ENCODE data around the gene VAMP1. TPM values are rescaled to one million over a fixed set of nuclear protein-coding genes. Genes with fewer than 3 reads are reported as not detected.

VAMP1 gene
- total and polyA plus RNA-seq, 10 of the 15 experiments (the other 5 are each of a cell fraction or from before 2014, with no cell fraction given): 4.8 to 123 (median 27.5) TPM

DNA sequence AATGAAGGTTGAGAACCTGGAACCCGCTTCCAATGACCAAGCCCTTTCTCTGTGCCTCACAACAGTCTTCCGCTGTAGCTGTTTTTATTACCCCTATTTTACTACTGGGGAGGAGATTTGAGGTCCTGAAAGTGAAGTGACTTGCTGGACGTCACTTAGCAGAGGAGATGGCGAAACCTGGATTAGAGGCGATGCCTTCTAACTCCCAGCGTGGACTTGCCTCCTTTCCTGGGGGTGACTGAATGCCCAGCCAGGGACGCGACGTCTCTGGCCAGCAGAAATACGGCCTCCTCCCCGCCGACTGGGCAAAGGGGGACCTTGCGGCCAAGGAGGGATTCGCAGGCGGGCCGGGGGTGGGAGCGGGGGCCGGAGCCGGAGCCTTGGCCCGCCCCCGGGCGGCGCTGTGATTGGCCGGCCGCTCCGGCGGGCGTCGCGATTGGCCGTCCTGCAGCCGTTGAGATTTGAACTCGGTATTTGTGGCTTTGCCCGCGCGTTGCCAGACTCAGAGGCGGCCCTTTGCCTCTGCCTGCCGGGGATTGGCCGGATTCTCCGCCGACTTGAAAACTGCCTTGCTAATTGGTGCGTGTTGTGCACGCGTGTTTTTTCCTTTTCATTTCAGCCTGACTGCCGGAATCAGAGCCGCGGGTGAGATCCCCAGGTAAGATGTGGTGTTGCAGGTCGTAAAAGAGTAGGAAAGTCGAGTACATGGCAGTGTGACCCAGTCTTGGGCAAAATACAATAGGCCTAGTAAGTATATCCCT is 23.2 kb upstream of the VAMP1 start, which contains the start of gene NCAPD2 (continued):
- TF ChIP-seq, protein P1, sequence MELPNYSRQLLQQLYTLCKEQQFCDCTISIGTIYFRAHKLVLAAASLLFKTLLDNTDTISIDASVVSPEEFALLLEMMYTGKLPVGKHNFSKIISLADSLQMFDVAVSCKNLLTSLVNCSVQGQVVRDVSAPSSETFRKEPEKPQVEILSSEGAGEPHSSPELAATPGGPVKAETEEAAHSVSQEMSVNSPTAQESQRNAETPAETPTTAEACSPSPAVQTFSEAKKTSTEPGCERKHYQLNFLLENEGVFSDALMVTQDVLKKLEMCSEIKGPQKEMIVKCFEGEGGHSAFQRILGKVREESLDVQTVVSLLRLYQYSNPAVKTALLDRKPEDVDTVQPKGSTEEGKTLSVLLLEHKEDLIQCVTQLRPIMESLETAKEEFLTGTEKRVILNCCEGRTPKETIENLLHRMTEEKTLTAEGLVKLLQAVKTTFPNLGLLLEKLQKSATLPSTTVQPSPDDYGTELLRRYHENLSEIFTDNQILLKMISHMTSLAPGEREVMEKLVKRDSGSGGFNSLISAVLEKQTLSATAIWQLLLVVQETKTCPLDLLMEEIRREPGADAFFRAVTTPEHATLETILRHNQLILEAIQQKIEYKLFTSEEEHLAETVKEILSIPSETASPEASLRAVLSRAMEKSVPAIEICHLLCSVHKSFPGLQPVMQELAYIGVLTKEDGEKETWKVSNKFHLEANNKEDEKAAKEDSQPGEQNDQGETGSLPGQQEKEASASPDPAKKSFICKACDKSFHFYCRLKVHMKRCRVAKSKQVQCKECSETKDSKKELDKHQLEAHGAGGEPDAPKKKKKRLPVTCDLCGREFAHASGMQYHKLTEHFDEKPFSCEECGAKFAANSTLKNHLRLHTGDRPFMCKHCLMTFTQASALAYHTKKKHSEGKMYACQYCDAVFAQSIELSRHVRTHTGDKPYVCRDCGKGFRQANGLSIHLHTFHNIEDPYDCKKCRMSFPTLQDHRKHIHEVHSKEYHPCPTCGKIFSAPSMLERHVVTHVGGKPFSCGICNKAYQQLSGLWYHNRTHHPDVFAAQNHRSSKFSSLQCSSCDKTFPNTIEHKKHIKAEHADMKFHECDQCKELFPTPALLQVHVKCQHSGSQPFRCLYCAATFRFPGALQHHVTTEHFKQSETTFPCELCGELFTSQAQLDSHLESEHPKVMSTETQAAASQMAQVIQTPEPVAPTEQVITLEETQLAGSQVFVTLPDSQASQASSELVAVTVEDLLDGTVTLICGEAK (IDR thresholded peaks at IDR 0.05; ENCODE audit: borderline replicate concordance): 0 out of 2 replicates have a peak, but pooled peaks have one; percentile 7
- TF ChIP-seq MLLT1 (IDR thresholded peaks at IDR 0.05) (peak; percentile 53), RCOR1 (conservative IDR thresholded peaks at IDR 0.05; ENCODE audit: low read depth, low read length) (no peak), HDGF (IDR thresholded peaks at IDR 0.05) (no peak), ZNF207 (IDR thresholded peaks at IDR 0.05; ENCODE audit: borderline replicate concordance) (peak; percentile 63), CBX3 (IDR thresholded peaks at IDR 0.05; ENCODE audit: borderline replicate concordance, low read depth) (no peak), NBN (IDR thresholded peaks at IDR 0.05) (peak; percentile 37; the same call in 1 of the 2 replicates), NFYA (IDR thresholded peaks at IDR 0.05; ENCODE audit: borderline replicate concordance, low read depth, low read length) (0 out of 2 replicates have a peak, but pooled peaks have one; percentile 34), CBFB (IDR thresholded peaks at IDR 0.05; ENCODE audit: low read depth) (peak; percentile 61; the same call in 1 of the 2 replicates), NR2C1 (IDR thresholded peaks at IDR 0.05) (no peak), FOXK2 (IDR thresholded peaks at IDR 0.05) (no peak), WRNIP1 (IDR thresholded peaks at IDR 0.05; ENCODE audit: borderline replicate concordance, low read depth, low read length) (peak; percentile 50; the same call in 1 of the 2 replicates), HDAC2 (IDR thresholded peaks at IDR 0.05) (0 out of 2 replicates have a peak, but pooled peaks have one; percentile 19), NFYB (IDR thresholded peaks at IDR 0.05; ENCODE audit: insufficient read depth, low read depth, low read length) (peak; percentile 94)
- TF ChIP-seq, protein P2, sequence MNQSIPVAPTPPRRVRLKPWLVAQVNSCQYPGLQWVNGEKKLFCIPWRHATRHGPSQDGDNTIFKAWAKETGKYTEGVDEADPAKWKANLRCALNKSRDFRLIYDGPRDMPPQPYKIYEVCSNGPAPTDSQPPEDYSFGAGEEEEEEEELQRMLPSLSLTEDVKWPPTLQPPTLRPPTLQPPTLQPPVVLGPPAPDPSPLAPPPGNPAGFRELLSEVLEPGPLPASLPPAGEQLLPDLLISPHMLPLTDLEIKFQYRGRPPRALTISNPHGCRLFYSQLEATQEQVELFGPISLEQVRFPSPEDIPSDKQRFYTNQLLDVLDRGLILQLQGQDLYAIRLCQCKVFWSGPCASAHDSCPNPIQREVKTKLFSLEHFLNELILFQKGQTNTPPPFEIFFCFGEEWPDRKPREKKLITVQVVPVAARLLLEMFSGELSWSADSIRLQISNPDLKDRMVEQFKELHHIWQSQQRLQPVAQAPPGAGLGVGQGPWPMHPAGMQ (IDR thresholded peaks at IDR 0.05; ENCODE audit: borderline replicate concordance): no peak
- TF ChIP-seq, protein P3, sequence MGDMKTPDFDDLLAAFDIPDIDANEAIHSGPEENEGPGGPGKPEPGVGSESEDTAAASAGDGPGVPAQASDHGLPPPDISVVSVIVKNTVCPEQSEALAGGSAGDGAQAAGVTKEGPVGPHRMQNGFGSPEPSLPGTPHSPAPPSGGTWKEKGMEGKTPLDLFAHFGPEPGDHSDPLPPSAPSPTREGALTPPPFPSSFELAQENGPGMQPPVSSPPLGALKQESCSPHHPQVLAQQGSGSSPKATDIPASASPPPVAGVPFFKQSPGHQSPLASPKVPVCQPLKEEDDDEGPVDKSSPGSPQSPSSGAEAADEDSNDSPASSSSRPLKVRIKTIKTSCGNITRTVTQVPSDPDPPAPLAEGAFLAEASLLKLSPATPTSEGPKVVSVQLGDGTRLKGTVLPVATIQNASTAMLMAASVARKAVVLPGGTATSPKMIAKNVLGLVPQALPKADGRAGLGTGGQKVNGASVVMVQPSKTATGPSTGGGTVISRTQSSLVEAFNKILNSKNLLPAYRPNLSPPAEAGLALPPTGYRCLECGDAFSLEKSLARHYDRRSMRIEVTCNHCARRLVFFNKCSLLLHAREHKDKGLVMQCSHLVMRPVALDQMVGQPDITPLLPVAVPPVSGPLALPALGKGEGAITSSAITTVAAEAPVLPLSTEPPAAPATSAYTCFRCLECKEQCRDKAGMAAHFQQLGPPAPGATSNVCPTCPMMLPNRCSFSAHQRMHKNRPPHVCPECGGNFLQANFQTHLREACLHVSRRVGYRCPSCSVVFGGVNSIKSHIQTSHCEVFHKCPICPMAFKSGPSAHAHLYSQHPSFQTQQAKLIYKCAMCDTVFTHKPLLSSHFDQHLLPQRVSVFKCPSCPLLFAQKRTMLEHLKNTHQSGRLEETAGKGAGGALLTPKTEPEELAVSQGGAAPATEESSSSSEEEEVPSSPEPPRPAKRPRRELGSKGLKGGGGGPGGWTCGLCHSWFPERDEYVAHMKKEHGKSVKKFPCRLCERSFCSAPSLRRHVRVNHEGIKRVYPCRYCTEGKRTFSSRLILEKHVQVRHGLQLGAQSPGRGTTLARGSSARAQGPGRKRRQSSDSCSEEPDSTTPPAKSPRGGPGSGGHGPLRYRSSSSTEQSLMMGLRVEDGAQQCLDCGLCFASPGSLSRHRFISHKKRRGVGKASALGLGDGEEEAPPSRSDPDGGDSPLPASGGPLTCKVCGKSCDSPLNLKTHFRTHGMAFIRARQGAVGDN (IDR thresholded peaks at IDR 0.05): peak; percentile 38; the same call in 1 of the 2 replicates
